H1 (cell line): ENCODE data around the gene C22orf23. TPM values are rescaled to one million over a fixed set of nuclear protein-coding genes. Genes with fewer than 3 reads are reported as not detected.

Experiments
- BRCA1 ChIP-seq: IDR thresholded peaks from 2 replicates; pipeline ENCODE4 v1.6.1; 2012; ENCODE audit warnings: low read depth, low read length, improper control_type of control experiment
- CBX8 ChIP-seq: fragments of 300-800, 300-1000 bp; sonication (generic); IDR thresholded peaks from 2 replicates; pipeline ENCODE4 v1.7.1; 2016; ENCODE audit warnings: low read depth, low read length, borderline replicate concordance
- CTBP2 ChIP-seq: IDR thresholded peaks from 2 replicates; pipeline ENCODE4 v1.7.0; 2011; ENCODE audit warnings: borderline replicate concordance, mild to moderate bottlenecking, moderate library complexity, mixed read lengths, low read length; ENCODE audit not compliant: insufficient read depth, insufficient read length
- E2F6 ChIP-seq: IDR thresholded peaks from 2 replicates; pipeline ENCODE4 v1.6.1; 2012; ENCODE audit warnings: inconsistent platforms
- EGR1 ChIP-seq: IDR thresholded peaks from 2 replicates; pipeline ENCODE4 v1.6.1; 2011; ENCODE audit warnings: low read depth, low read length, borderline replicate concordance
- EZH2 ChIP-seq: fragments of 200-600 bp; sonication (generic); IDR thresholded peaks from 2 replicates; pipeline ENCODE4 v1.7.1; 2012; ENCODE audit warnings: low read depth, mild to moderate bottlenecking, moderate library complexity, low read length, inconsistent platforms; ENCODE audit not compliant: severe bottlenecking
- KDM1A ChIP-seq: fragments of 200-600, 300-600 bp; sonication (generic); IDR thresholded peaks from 2 replicates; pipeline ENCODE4 v1.7.1; 2016; ENCODE audit warnings: mild to moderate bottlenecking, low read length, borderline replicate concordance
- KDM4A ChIP-seq: IDR thresholded peaks from one replicate; pipeline ENCODE4 v1.7.1; 2012; ENCODE audit warnings: low read depth, mild to moderate bottlenecking, moderate library complexity, low read length, inconsistent platforms; ENCODE audit not compliant: severe bottlenecking
- SIRT6 ChIP-seq: IDR thresholded peaks from one replicate; pipeline ENCODE4 v1.7.1; 2012; ENCODE audit warnings: low read length, inconsistent platforms
- polyA plus RNA-seq, 7 experiments: library from polyadenylated mRNA; depleted of rRNA in 3 of 7; stranded (reverse) in 5 of 7; unstranded in 2 of 7; fragments of >200 nt in 5 of 7; fragments of 200-250 nt in 2 of 7; gene quantifications; 1 replicate in 5 of 7; 2 replicates in 1 of 7; 4 replicates in 1 of 7; pipeline versions ENCODE4 v1.2.1 to v1.2.3, GENCODE V29; 2011 to 2013; ENCODE audit warnings: missing spikeins in 2 of 7, mixed read lengths in 2 of 7
- total RNA-seq: library from RNA; stranded (reverse); fragmentation: NEBNext Ultra II Directional; extraction: Animal tissue kit (Norgen Biotek cat#: 25700); gene quantifications from 2 replicates; pipeline ENCODE4 v1.2.1, GENCODE V29; 2021

Gene C22orf23
- total and polyA plus RNA-seq, 2 of the 8 experiments (the other 6 are each of a cell fraction or from before 2014, with no cell fraction given), result 0.50 to 0.54 TPM

- TF ChIP-seq E2F6 (no peak), KDM1A (no peak), EZH2 (no peak), BRCA1 (no peak), CBX8 (no peak), CTBP2 (no peak), KDM4A (no peak), EGR1 (no peak), SIRT6 (no peak)
Observed at GRCh38 chr22:37917874-37918548, 35.4 kb downstream of the C22orf23 start (continued).
